ENCODE measurements around the gene TBKBP1. TPM values are rescaled to one million over a fixed set of nuclear protein-coding genes. Genes with fewer than 3 reads are reported as not detected.

TBKBP1 gene
- total RNA-seq, 4 donors from 2014 or later: 8.2 to 11.0 (median 10.0) TPM

DNA sequence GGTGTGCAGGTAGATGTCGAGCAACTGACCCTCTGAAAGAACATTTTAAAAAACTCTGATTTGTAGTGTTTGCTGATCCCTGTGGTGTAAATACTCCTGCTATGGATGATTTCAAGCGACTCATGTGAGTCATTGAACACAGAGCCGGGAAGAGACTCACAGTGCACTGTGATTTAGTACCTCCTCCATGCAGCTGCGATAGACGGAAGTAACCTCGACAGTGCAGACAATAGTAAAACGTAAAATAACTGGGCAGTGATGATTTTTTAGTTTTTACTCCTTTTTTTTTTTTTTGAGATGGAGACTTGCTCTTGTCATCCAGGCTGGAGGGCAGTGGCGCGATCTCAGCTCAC, 47.8 kb downstream of the TBKBP1 start:
- no peak overlapping the region for H3K4me3 ChIP-seq (replicated peaks in 1 of 3)
- 74 to 82% methylated on average over 9 of the region's 9 CpGs for WGBS, 2 donors
- intact Hi-C loops (cut with DNase I): no loop called here
- H3K9me3 ChIP-seq: no peaks in the 10 kb centered on the region
- H3K27ac ChIP-seq: no peak overlapping the region
- TF ChIP-seq POLR2A (IDR thresholded peaks at IDR 0.05): no peak
- TF ChIP-seq, protein P1, sequence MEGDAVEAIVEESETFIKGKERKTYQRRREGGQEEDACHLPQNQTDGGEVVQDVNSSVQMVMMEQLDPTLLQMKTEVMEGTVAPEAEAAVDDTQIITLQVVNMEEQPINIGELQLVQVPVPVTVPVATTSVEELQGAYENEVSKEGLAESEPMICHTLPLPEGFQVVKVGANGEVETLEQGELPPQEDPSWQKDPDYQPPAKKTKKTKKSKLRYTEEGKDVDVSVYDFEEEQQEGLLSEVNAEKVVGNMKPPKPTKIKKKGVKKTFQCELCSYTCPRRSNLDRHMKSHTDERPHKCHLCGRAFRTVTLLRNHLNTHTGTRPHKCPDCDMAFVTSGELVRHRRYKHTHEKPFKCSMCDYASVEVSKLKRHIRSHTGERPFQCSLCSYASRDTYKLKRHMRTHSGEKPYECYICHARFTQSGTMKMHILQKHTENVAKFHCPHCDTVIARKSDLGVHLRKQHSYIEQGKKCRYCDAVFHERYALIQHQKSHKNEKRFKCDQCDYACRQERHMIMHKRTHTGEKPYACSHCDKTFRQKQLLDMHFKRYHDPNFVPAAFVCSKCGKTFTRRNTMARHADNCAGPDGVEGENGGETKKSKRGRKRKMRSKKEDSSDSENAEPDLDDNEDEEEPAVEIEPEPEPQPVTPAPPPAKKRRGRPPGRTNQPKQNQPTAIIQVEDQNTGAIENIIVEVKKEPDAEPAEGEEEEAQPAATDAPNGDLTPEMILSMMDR (IDR thresholded peaks at IDR 0.05): no peak
- peaks cover 8% of the 10 kb centered on the region for H3K27me3 ChIP-seq
- no peaks in the 10 kb centered on the region for H3K36me3 ChIP-seq
- no peak for DNase-seq
- H3K4me1 ChIP-seq: no peaks in the 10 kb centered on the region

DNA sequence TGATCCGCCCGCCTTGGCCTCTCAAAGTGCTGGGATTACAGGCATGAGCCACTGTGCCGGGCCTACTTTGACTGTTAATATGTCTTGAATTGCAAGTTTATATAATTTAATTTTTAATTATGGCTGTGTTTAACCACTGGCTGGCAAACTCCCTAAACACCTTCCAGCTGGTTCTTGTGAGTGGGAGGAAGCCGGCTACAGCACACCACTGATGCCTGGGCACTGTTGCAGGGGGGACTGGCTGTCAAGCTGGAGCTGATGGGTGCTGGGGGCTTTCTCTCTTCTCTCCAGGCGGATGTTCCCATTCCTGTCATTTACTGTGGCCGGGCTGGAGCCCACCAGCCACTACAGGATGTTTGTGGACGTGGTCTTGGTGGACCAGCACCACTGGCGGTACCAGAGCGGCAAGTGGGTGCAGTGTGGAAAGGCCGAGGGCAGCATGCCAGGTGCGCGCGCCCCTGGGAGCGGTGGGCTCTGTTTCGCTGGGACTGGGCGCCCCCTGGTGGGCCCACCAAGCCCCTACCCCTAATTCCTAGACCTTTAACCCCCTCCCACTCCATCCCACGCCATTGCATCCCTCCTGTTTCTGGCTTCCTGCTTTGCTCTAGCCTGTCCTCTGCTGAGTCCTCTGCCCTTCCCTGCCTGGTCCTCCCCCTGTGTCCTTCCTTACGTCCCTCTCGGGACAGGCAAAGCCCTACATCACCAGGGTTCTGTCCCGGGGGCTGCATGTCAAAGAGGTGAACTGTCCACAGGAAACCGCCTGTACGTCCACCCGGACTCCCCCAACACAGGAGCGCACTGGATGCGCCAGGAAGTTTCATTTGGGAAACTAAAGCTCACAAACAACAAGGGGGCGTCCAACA, 48.6 kb downstream of the TBKBP1 start:
- Histone ChIP-seq H3K4me3 (replicated peaks in 1 of 3) (no peak overlapping the region), H3K27ac (no peak overlapping the region), H3K4me1 (no peaks in the 10 kb centered on the region), H3K9me3 (no peaks in the 10 kb centered on the region), H3K27me3 (peaks cover 8% of the 10 kb centered on the region), H3K36me3 (no peaks in the 10 kb centered on the region)
- TF ChIP-seq, protein P1 (IDR thresholded peaks at IDR 0.05): no peak
- no peak for TF ChIP-seq POLR2A (IDR thresholded peaks at IDR 0.05)
- WGBS, 2 donors: 32 to 40% methylated on average over 25 of the region's 26 CpGs
- no peak for DNase-seq
- intact Hi-C loops (cut with DNase I): no loop called here

DNA sequence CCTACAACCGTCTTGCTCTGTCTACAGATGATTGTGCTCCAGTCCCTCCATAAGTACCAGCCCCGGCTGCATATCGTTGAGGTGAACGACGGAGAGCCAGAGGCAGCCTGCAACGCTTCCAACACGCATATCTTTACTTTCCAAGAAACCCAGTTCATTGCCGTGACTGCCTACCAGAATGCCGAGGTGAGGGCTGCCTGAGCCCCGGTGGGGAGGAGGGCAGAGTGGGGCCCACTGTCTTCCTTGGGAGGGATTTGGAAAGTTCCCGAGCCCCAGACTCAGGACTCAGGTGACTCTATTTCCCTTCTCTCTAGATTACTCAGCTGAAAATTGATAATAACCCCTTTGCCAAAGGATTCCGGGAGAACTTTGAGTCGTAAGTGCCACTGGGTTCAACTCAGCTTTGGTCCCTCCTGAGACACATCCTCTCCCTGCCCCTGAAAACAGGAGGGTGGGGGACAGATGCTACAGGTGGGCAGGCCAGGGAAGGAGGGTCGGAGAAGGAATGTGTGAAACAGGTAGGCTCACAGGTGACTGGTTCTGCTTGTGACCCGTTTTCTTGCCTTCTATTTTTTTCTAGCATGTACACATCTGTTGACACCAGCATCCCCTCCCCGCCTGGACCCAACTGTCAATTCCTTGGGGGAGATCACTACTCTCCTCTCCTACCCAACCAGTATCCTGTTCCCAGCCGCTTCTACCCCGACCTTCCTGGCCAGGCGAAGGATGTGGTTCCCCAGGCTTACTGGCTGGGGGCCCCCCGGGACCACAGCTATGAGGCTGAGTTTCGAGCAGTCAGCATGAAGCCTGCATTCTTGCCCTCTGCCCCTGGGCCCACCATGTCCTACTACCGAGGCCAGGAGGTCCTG, 50.4 kb downstream of the TBKBP1 start:
- Histone ChIP-seq H3K27ac (no peak overlapping the region), H3K27me3 (peaks cover 8% of the 10 kb centered on the region), H3K4me1 (no peaks in the 10 kb centered on the region), H3K9me3 (no peaks in the 10 kb centered on the region), H3K4me3 (replicated peaks in 1 of 3) (no peak overlapping the region), H3K36me3 (no peaks in the 10 kb centered on the region)
- intact Hi-C loops (cut with DNase I): no loop called here
- 60 to 63% methylated on average over 17 to 22 of the region's 22 CpGs for WGBS, 2 donors
- DNase-seq: no peak
- TF ChIP-seq, protein P1 (IDR thresholded peaks at IDR 0.05): no peak
- no peak for TF ChIP-seq POLR2A (IDR thresholded peaks at IDR 0.05)

DNA sequence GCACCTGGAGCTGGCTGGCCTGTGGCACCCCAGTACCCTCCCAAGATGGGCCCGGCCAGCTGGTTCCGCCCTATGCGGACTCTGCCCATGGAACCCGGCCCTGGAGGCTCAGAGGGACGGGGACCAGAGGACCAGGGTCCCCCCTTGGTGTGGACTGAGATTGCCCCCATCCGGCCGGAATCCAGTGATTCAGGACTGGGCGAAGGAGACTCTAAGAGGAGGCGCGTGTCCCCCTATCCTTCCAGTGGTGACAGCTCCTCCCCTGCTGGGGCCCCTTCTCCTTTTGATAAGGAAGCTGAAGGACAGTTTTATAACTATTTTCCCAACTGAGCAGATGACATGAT, 51.0 kb downstream of the TBKBP1 start:
- Histone ChIP-seq H3K27ac (no peak overlapping the region), H3K9me3 (no peaks in the 10 kb centered on the region), H3K4me3 (replicated peaks in 1 of 3) (no peak overlapping the region), H3K36me3 (no peaks in the 10 kb centered on the region), H3K27me3 (peaks cover 8% of the 10 kb centered on the region), H3K4me1 (no peaks in the 10 kb centered on the region)
- TF ChIP-seq, protein P1 (IDR thresholded peaks at IDR 0.05): no peak
- TF ChIP-seq POLR2A (IDR thresholded peaks at IDR 0.05): no peak
- intact Hi-C loops (cut with DNase I): no loop called here
- WGBS, 2 donors: 71 to 81% methylated on average over 5 to 9 of the region's 10 CpGs
- no peak for DNase-seq

DNA sequence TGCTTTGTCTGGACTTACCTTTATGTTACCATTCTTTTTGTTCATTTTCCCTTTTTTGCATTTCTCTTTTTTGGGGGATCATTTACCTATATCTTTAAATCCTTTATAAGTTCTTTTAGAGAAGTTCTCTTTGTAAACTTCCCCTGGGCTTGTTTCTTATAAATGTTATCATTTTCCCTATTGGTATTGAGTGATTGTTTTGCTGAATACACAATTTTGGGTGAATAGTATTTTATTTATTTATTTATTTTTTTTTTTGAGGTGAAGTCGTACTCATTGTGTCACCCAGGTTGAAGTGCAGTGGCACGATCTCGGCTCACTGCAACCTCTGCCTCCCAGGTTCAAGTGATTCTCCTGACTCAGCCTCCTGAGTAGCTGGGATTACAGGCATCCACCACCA, 57.5 kb downstream of the TBKBP1 start:
- Histone ChIP-seq H3K4me3 (replicated peaks in 1 of 3) (no peak overlapping the region), H3K27me3 (no peaks in the 10 kb centered on the region), H3K27ac (no peak overlapping the region), H3K36me3 (no peaks in the 10 kb centered on the region), H3K4me1 (no peaks in the 10 kb centered on the region), H3K9me3 (no peaks in the 10 kb centered on the region)
- DNase-seq: no peak
- no peak for TF ChIP-seq POLR2A (IDR thresholded peaks at IDR 0.05)
- TF ChIP-seq, protein P1 (IDR thresholded peaks at IDR 0.05): no peak
- 86 to 87% methylated on average over 3 of the region's 3 CpGs for WGBS, 2 donors
- intact Hi-C loops (cut with DNase I): no loop called here

Measured in thyroid gland (tissue), 4 donors.